Measurements from ENCODE around the gene WRNIP1.

Gene WRNIP1

GRCh38 chr6:2765166-2765895, at the start of gene WRNIP1:
Gene WRNIP1 (plus strand): TSS chr6:2765393. CDS start chr6:2765623, 230 bp downstream.
- peak; percentile 87 for DNase-seq (ENCODE audit: low read depth)

GRCh38 chr6:2715737-2716136, 49.5 kb upstream of the WRNIP1 start:
- no peak for DNase-seq (ENCODE audit: low read depth)

GRCh38 chr6:2716936-2717700, 48.1 kb upstream of the WRNIP1 start:
- DNase-seq (ENCODE audit: low read depth), result no peak

GRCh38 chr6:2718334-2719092, 46.7 kb upstream of the WRNIP1 start:
- DNase-seq (ENCODE audit: low read depth), result no peak

DNA sequence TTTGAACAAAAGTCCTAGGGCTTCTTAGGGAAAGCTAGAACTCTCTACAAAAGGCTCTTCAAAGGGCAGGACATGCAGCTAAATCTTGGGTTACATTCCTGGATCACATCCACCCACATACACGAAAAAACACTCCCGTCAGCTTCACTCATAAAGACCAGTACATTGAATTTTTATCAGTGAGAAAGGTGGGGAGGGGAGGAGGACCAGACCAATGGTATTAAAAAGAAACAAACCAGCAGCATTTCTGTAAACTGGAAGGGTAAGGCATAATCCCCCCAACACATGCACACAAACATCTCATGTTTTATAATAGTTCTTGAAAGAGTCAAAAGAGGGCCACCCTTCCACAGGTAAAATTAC, 46.1 kb upstream of the WRNIP1 start:
- no peak for DNase-seq (ENCODE audit: low read depth)

DNA sequence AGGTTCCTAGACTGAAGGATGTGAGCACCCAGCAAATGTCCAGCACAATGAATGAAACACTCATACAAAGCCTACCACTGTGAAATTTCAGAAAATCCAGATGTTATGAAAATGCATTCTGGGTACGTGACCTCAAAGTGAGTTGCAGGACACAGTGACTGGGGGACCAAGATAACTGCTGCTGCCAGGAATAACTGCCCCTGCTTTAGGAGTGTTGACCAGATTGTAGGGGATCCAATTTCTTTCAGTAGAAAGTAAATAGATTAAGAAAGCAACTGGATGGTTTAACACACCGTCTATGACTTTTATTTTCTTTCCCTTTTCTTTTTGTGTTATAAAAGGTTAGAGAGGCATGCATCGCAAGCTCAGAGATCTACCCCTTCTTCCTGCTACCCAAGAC, 44.0 kb upstream of the WRNIP1 start:
- DNase-seq (ENCODE audit: low read depth), result no peak

DNA sequence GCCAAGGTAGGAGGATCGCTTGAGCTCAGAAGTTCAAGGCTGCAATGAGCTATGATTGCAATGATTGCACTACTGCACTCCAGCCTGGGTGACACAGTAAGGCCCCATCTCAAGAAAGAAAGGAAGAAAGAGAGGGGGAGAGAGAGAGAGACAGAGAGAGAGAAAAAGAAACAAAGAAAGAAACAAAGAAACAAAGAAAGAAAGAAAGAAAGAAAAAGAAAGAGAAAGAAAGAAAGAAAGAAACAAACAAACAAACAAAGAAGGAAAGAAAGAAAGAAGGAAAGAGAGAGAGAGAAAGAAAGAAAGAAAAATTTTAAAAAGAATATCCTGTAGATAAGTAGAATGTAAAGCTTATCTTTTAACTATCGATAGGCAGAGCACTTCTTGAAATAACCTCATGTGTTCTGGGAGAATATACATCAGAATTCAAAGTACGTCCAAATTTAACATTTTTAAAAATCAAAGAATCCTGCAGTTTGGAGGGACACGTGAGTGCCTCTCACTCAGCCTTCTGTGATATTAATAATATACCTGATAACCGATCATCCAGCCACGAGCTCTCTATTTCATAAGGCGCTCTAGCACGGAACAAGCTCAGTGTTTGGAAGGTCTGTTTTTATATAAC, 39.7 kb upstream of the WRNIP1 start:
- no peak for DNase-seq (ENCODE audit: low read depth)

DNA sequence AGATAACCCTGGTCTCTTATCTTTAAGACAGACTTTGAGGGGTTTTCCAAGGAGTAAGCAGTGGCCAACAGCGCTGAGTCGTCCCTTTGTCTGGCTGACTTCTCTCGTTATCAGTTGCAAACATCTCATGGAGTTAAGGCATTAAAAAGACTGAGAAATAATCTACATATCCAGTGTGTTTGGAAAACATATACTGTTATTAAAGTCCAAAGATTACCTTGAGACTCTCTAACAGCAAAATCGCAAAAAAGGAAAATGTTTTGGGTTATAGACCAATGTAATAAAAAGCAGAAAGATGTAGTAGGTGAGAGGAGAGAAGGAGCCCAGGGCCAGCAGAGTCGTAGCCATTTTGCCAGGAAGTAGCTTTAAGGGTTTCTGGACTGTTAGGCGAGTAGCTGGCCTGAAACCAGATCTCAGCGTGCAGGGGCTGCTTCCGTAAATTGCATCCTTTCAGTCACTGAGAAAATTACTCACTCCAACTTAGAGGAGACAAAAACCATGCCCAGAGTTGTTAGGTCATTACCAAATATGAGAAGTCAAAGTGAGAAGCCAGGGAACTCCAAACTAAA, 39.1 kb upstream of the WRNIP1 start:
- no peak for DNase-seq (ENCODE audit: low read depth)

DNA sequence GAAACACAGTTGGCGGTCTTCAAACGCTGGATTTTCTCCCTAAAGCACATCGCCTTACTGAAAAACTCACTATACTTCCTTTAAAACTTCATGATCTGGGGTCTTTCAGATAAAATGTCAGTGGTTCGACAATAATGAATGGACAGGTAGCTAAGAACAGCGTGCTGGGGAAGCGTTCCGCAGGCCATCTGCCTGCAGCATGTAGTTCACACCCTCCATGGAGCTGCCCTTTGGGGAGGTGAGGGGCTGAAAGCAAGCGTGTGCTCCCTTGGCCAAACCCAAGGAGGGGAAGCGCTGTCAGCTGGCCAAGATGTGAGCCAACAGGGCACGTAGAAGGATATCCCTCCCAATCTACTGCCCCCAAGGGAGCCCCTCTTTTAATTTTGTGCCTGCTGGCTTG, 35.3 kb upstream of the WRNIP1 start:
- no peak for DNase-seq (ENCODE audit: low read depth)

GRCh38 chr6:2730353-2731107, 34.7 kb upstream of the WRNIP1 start:
- no peak for DNase-seq (ENCODE audit: low read depth)

DNA sequence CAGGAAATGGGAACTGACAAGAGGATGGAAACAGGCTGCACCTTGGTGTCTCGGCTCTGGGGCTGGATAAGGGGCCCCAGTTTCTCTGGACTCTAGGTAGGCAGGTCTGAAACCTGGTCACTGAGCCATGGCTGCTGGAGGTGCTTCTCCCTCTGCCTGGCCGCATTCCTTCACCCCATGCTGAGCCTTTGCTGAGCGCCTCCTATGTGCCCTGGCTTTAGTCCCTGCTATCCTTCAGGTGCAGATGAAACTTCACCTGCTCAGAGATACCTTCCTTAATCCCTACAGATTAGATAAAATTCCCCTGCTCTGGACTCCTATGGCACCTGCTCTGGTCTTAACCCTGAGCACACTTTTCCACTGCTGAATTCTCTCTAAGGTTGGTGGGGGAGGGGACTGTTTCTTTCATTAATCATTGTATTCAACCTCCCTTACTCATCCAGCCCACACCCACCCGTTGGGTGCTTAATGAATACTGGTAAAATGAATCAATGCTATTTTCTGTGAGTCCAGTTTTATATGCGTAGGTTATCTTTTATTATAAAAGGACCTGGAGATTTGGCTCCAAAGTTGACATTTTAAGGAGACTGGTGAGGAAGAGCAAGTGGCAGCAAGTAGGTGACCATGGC, 33.8 kb upstream of the WRNIP1 start:
- no peak for DNase-seq (ENCODE audit: low read depth)

DNA sequence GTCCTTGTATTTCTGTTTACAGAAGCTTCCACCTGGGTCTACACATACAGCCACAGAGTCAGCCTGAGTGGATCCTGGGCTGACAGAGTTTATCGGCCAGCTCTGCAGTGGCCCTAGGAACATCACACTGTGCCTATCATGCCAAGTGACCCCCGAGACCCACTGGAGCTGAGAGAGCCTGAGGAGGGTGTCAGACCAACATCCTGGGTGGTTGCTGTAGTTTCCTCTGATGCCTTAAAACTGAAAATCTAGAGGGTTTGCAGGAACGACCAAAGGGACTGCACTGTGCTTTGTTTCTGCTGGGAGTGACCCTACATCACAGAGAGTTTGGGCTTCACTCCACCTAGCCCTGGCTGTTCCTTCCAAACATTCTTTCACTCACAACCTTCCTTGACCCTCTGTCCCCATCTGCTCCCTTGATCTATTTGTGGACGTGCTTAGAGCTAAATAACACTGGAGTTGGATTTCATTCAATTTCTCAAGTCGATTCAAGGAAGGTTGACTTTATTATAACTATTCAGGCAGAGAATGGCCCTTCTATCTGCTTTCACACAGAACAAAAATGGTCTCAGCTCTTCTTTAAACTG, 32.6 kb upstream of the WRNIP1 start:
- DNase-seq (ENCODE audit: low read depth), result no peak

GRCh38 chr6:2733324-2733723, 31.9 kb upstream of the WRNIP1 start:
- DNase-seq (ENCODE audit: low read depth), result no peak

GRCh38 chr6:2733736-2734480, 31.3 kb upstream of the WRNIP1 start:
- DNase-seq (ENCODE audit: low read depth), result no peak

- DNase-seq (ENCODE audit: low read depth), result no peak
These were observed 30.6 kb upstream of the WRNIP1 start for GRCh38 chr6:2734488-2735166.

GRCh38 chr6:2737885-2738284, 27.3 kb upstream of the WRNIP1 start:
- DNase-seq (ENCODE audit: low read depth), result no peak

- DNase-seq (ENCODE audit: low read depth), result no peak
These were observed 26.7 kb upstream of the WRNIP1 start for GRCh38 chr6:2738373-2738979.

- no peak for DNase-seq (ENCODE audit: low read depth)
These were observed 25.9 kb upstream of the WRNIP1 start for GRCh38 chr6:2739335-2739734.

DNA sequence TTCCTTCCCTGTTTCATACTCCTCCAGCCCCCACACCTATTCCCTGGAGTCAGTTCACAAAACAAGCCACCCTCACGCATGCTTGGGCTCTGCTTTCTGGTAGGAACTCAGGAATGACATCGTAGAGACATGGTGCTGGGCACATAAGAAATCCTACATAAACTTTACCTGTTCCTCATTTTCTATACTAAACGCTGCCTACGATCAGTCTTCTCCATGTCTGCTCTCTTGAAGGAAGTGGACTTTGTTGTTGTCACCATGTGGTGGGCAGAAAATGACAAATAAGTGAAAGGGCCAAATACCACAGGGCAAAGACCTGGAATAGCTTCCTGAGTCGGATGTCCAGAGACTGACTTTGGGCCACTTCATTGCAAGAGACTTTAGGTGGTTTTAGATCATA, 24.6 kb upstream of the WRNIP1 start:
- no peak for DNase-seq (ENCODE audit: low read depth)

Data from stimulated activated CD8-positive, alpha-beta memory T cell treated with anti-CD3 and anti-CD28 coated beads, Interleukin-7, amount 100 ng/mL, for 24 hours (primary cell).